HS-5 (cell line): ENCODE results near the gene EPHB3.

Experiments
- DNase-seq: peaks from one replicate; pipeline ENCODE4 v3.0.0-alpha.2; 2012; ENCODE audit warnings: low read depth

Gene EPHB3

GRCh38 chr3:184564685-184565385 lies 3.2 kb downstream of the EPHB3 start:
- DNase-seq: no peak

- peak; percentile 70 for DNase-seq
Observed at GRCh38 chr3:184565421-184566211, 4.0 kb downstream of the EPHB3 start.

- DNase-seq: no peak
Observed at GRCh38 chr3:184566441-184567414, 5.1 kb downstream of the EPHB3 start.

- DNase-seq: no peak
Observed at GRCh38 chr3:184567946-184568559, 6.5 kb downstream of the EPHB3 start.

- DNase-seq: no peak
Observed at GRCh38 chr3:184568560-184568923, 7.0 kb downstream of the EPHB3 start.

GRCh38 chr3:184568924-184569829 lies 7.6 kb downstream of the EPHB3 start:
- peak; percentile 89 for DNase-seq

GRCh38 chr3:184570035-184570434 lies 8.4 kb downstream of the EPHB3 start:
- no peak for DNase-seq

GRCh38 chr3:184570489-184570888 lies 8.9 kb downstream of the EPHB3 start:
- DNase-seq: no peak

- DNase-seq: no peak
Observed at GRCh38 chr3:184571750-184572377, 10.3 kb downstream of the EPHB3 start.

- no peak for DNase-seq
Observed at GRCh38 chr3:184572633-184573270, 11.2 kb downstream of the EPHB3 start.

GRCh38 chr3:184574515-184575417 lies 13.2 kb downstream of the EPHB3 start:
- no peak for DNase-seq

- no peak for DNase-seq
Observed at GRCh38 chr3:184575701-184576100, 14.1 kb downstream of the EPHB3 start.

- no peak for DNase-seq
Observed at GRCh38 chr3:184576457-184577240, 15.1 kb downstream of the EPHB3 start.

GRCh38 chr3:184577546-184577945 lies 16.0 kb downstream of the EPHB3 start:
- no peak for DNase-seq

- no peak for DNase-seq
Observed at GRCh38 chr3:184578218-184578617, 16.6 kb downstream of the EPHB3 start.

- DNase-seq: no peak
Observed at GRCh38 chr3:184578822-184579221, 17.2 kb downstream of the EPHB3 start.

GRCh38 chr3:184579513-184579912 lies 17.9 kb downstream of the EPHB3 start:
- DNase-seq: no peak

- no peak for DNase-seq
Observed at GRCh38 chr3:184580376-184580775, 18.8 kb downstream of the EPHB3 start.
